Smooth muscle cell (in vitro differentiated cells): ENCODE results near the gene ATOH8. TPM values are rescaled to one million over a fixed set of nuclear protein-coding genes. Genes with fewer than 3 reads are reported as not detected.

Experiments used
- DNase-seq: peaks from one replicate; lab custom pipeline; 2025; ENCODE audit not compliant: unreplicated experiment; lab: John Stamatoyannopoulos, UW
- H2AFZ ChIP-seq: fragments of 200-600 bp; sonication (generic); 2 replicates; pipeline ENCODE4 v1.6.0; 2016; ENCODE audit warnings: antibody characterized with exemption, low read depth, mild to moderate bottlenecking
- H3F3A ChIP-seq: fragments of 200-600 bp; sonication (generic); 2 replicates; pipeline ENCODE4 v1.6.0; 2017; ENCODE audit warnings: antibody characterized with exemption, low read depth
- H3K27ac ChIP-seq: fragments of 200-600 bp; sonication (generic); 2 replicates; pipeline ENCODE4 v1.5.1; 2016; ENCODE audit warnings: low read depth, mild to moderate bottlenecking
- H3K27me3 ChIP-seq: fragments of 200-600 bp; sonication (generic); 2 replicates; pipeline ENCODE4 v1.6.1; 2016; ENCODE audit warnings: low read depth, mild to moderate bottlenecking
- H3K36me3 ChIP-seq: fragments of 200-600 bp; sonication (generic); 2 replicates; pipeline ENCODE4 v1.5.1; 2016; ENCODE audit warnings: low read depth
- H3K4me1 ChIP-seq: fragments of 200-600 bp; sonication (generic); 2 replicates; pipeline ENCODE4 v1.5.1; 2016; ENCODE audit warnings: low read depth
- H3K4me2 ChIP-seq: fragments of 200-600 bp; sonication (generic); 2 replicates; pipeline ENCODE4 v1.6.0; 2016; ENCODE audit warnings: mild to moderate bottlenecking
- H3K4me3 ChIP-seq: fragments of 200-600 bp; sonication (generic); 2 replicates; pipeline ENCODE4 v1.5.1; 2016; ENCODE audit warnings: mild to moderate bottlenecking
- H3K79me2 ChIP-seq: fragments of 200-600 bp; sonication (generic); 2 replicates; pipeline ENCODE4 v1.6.0; 2016; ENCODE audit warnings: low read depth, mild to moderate bottlenecking
- H3K9ac ChIP-seq: fragments of 200-600 bp; sonication (generic); 2 replicates; pipeline ENCODE4 v1.6.0; 2016; ENCODE audit warnings: low read depth
- H3K9me3 ChIP-seq: fragments of 200-600 bp; sonication (generic); replicated peaks from 2 replicates; pipeline ENCODE4 v1.5.1; 2016; ENCODE audit warnings: low read depth
- H4K20me1 ChIP-seq: fragments of 200-600 bp; sonication (generic); 2 replicates; pipeline ENCODE4 v1.6.0; 2016; ENCODE audit warnings: low read depth
- WGBS: methylation state at CpG from one replicate; pipeline ENCODE4 v1.1.7; 2016; ENCODE audit warnings: low lambda C conversion rate; 5-methylcytosine and 5-hydroxymethylcytosine counted together
- polyA plus RNA-seq: library from polyadenylated mRNA; unstranded; fragments of >200 nt; fragmentation: Nextera tagmentation; extraction: Ambion mirVana; gene quantifications from 2 replicates; pipeline ENCODE4 v1.2.1, GENCODE V29; 2016
- total RNA-seq: library from RNA; depleted of rRNA; stranded (reverse); fragments of >200 nt; gene quantifications from 2 replicates; pipeline ENCODE4 v1.2.3, GENCODE V29; 2014
- TF ChIP-seq, protein P1 (sequence below): fragments of 200-600 bp; sonication (generic); IDR thresholded peaks from 2 replicates; pipeline ENCODE4 v1.5.1; 2017; ENCODE audit warnings: borderline replicate concordance, mild to moderate bottlenecking, antibody characterized with exemption; ENCODE audit not compliant: insufficient read depth, poor library complexity, severe bottlenecking

ATOH8 gene
- total and polyA plus RNA-seq, 2 experiments from 2014 or later = 5.2 to 6.5 TPM

GRCh38 chr2:85763132-85763531 lies 9.3 kb downstream of the ATOH8 start:
- Histone ChIP-seq H3K27me3 (no peaks in the 10 kb centered on the region), H3K4me1 (peaks cover 11% of the 10 kb centered on the region), H3K9ac (no peak overlapping the region), H3K79me2 (no peaks in the 10 kb centered on the region), H3K27ac (no peak overlapping the region), H3K4me3 (no peak overlapping the region), H3F3A (no peaks in the 10 kb centered on the region), H3K9me3 (no peaks in the 10 kb centered on the region), H4K20me1 (peaks cover 37% of the 10 kb centered on the region), H3K4me2 (no peak overlapping the region), H3K36me3 (no peaks in the 10 kb centered on the region), H2AFZ (no peak overlapping the region)
- no peak for DNase-seq
- TF ChIP-seq, protein P1, sequence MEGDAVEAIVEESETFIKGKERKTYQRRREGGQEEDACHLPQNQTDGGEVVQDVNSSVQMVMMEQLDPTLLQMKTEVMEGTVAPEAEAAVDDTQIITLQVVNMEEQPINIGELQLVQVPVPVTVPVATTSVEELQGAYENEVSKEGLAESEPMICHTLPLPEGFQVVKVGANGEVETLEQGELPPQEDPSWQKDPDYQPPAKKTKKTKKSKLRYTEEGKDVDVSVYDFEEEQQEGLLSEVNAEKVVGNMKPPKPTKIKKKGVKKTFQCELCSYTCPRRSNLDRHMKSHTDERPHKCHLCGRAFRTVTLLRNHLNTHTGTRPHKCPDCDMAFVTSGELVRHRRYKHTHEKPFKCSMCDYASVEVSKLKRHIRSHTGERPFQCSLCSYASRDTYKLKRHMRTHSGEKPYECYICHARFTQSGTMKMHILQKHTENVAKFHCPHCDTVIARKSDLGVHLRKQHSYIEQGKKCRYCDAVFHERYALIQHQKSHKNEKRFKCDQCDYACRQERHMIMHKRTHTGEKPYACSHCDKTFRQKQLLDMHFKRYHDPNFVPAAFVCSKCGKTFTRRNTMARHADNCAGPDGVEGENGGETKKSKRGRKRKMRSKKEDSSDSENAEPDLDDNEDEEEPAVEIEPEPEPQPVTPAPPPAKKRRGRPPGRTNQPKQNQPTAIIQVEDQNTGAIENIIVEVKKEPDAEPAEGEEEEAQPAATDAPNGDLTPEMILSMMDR = no peak
- WGBS = 86% methylated on average over 4 of the region's 4 CpGs

DNA sequence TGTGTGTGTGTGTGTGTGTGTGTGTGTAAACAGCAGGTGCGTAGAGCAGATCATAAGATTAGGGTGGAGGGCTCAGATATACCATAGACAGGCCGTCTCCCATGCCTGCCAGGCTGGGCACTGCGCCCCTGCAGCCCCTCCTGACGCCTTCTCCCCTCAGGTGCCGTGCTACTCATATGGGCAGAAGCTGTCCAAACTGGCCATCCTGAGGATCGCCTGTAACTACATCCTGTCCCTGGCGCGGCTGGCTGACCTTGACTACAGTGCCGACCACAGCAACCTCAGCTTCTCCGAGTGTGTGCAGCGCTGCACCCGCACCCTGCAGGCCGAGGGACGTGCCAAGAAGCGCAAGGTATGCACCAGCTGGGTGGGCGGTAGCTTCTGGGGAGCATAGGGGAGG lies 10.0 kb downstream of the ATOH8 start:
- Histone ChIP-seq H3K4me2 (no peak overlapping the region), H4K20me1 (peaks cover 30% of the 10 kb centered on the region), H3K79me2 (no peaks in the 10 kb centered on the region), H3K4me1 (peaks cover 18% of the 10 kb centered on the region), H3K27me3 (no peaks in the 10 kb centered on the region), H3K4me3 (no peak overlapping the region), H2AFZ (no peak overlapping the region), H3K9ac (no peak overlapping the region), H3F3A (no peaks in the 10 kb centered on the region), H3K9me3 (no peaks in the 10 kb centered on the region), H3K36me3 (no peaks in the 10 kb centered on the region), H3K27ac (no peak overlapping the region)
- no peak for DNase-seq
- TF ChIP-seq, protein P1 = no peak
- 96% methylated on average over 16 of the region's 16 CpGs for WGBS

DNA sequence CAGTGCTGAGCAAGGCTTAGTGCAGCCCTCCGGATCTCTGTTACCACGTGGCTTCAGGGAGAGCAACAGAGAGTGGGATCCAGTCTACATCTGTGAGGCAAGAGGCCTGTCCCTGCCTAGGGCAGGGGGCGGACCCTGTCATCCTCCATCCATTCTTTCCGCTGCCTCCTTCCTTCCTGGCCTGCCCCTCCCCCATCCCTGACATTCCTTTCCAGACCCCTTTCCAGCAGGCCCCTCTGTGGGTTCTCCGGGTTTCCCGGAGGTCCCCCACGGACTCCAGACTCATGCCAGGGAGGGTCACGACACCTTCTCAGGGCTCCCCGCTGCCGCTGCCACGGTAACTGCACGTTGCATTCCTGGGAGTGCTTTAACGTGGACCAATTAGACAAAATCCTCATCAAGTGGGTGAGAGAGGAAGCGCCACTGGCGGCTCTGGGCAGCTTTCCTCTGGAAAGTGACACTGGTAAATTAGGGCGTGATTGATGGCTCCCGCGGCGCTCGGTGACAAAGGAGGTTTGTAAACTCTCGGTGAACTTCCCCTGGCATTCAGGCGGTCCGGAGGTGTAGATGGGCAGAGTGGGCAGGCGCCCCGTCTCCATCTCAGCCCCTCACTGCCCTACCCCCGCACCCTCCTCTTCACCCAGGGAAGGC lies 11.4 kb downstream of the ATOH8 start:
- Histone ChIP-seq H3K79me2 (no peaks in the 10 kb centered on the region), H3K4me3 (no peak overlapping the region), H4K20me1 (peaks cover 18% of the 10 kb centered on the region), H3K9ac (no peak overlapping the region), H3K9me3 (no peaks in the 10 kb centered on the region), H2AFZ (no peak overlapping the region), H3K36me3 (no peaks in the 10 kb centered on the region), H3K4me1 (peaks cover 24% of the 10 kb centered on the region), H3F3A (peaks cover 3% of the 10 kb centered on the region), H3K27me3 (no peaks in the 10 kb centered on the region), H3K4me2 (peak overlapping the region; percentile 21), H3K27ac (no peak overlapping the region)
- TF ChIP-seq, protein P1 = no peak
- 17% methylated on average over 26 of the region's 26 CpGs for WGBS
- DNase-seq = no peak

DNA sequence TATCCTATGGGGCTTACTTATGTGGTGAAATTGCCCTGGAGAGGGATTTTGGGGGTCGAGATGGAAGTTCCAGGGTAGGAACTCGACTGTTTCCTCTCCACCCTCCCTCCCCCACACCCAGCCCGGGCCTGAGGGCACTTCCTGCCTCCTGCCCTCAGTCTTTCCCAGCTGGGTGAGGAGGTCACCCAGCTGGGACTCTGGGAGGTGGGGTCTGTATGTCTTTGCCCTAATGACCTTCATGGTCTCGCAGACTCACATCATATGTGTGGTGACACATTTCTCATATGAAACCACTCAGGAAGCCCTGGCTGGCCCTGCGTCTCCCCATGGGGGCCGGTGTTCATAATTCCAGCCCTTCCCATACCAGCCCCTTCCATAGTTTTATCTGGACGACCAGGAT lies 12.4 kb downstream of the ATOH8 start:
- TF ChIP-seq, protein P1 = no peak
- H4K20me1 ChIP-seq = peaks cover 12% of the 10 kb centered on the region
- H3K4me3 ChIP-seq = no peak overlapping the region
- no peaks in the 10 kb centered on the region for H3K36me3 ChIP-seq
- H3K4me2 ChIP-seq = no peak overlapping the region
- no peak overlapping the region for H3K9ac ChIP-seq
- WGBS = 54% methylated on average over 5 of the region's 7 CpGs
- no peak for DNase-seq
- no peak overlapping the region for H3K27ac ChIP-seq
- H2AFZ ChIP-seq = no peak overlapping the region
- no peaks in the 10 kb centered on the region for H3K9me3 ChIP-seq
- H3K27me3 ChIP-seq = no peaks in the 10 kb centered on the region
- peaks cover 3% of the 10 kb centered on the region for H3F3A ChIP-seq
- H3K79me2 ChIP-seq = no peaks in the 10 kb centered on the region
- H3K4me1 ChIP-seq = peaks cover 29% of the 10 kb centered on the region
